ENCODE results near the gene PHLDB3. TPM values are rescaled to one million over a fixed set of nuclear protein-coding genes. Genes with fewer than 3 reads are reported as not detected.

PHLDB3 gene
- total RNA-seq, 1 experiment from 2014 or later = 8.5 TPM

DNA sequence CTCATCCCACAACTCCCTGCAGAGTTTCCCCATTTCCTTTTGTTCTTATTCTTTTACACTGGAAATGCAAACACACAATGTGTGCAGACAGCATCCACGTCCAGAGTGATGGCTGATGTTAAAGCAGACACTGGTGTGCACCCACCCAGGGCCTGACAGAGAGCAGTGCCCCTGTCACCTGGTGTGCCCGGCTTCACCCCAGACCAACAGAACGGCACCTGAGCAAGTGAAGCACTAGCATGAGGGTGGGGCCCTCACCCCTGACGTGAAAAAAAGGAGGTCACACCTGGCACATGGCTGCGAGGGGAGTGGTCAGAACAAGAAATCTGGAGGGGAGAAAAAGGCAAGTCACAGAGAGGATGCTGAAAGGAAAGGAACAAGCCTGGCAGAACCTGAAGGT is 40.7 kb upstream of the PHLDB3 start:
- no peak overlapping the region for H3K27ac ChIP-seq (ENCODE audit: insufficient read length, low read depth, low read length)
- no peak overlapping the region for H2AK5ac ChIP-seq (ENCODE audit: insufficient read length, low read length)
- H3K23ac ChIP-seq (ENCODE audit: insufficient read length, low read depth, low read length) = no peak overlapping the region
- no peaks in the 10 kb centered on the region for H3K4me1 ChIP-seq (ENCODE audit: insufficient read depth, low read length)
- no peak overlapping the region for H4K5ac ChIP-seq (ENCODE audit: insufficient read length, low read depth, low read length)
- no CpG with 5 or more reads among the region's 5 CpGs for WGBS (ENCODE audit: extremely low coverage, insufficient read length, low lambda C conversion rate)
- H3K9me3 ChIP-seq (ENCODE audit: control insufficient read depth, low read depth, low read length) = no peaks in the 10 kb centered on the region
- Mint-ChIP-seq H3K27ac (peak overlapping the region in 1 of 3 experiments; percentile 57; a peak in 2 of 7 replicates), H3K27me3 (ENCODE audit: low read depth) (no peaks in the 10 kb centered on the region), H3K4me1 (no peaks in the 10 kb centered on the region), H3K9me3 (no peaks in the 10 kb centered on the region), H3K4me3 (no peak overlapping the region), H3K36me3 (ENCODE audit: insufficient read depth in 1 of 3, low read depth in 3 of 3) (peaks cover 28 to 79% (median 64%) of the 10 kb centered on the region in 3 experiments)
- no peak overlapping the region for H3K56ac ChIP-seq (ENCODE audit: insufficient read length, low read depth, low read length)
- no peak overlapping the region for H3K4ac ChIP-seq (ENCODE audit: low read depth, low read length)
- DNase-seq = no peak
- no peak overlapping the region for H3T11ph ChIP-seq (ENCODE audit: low read length)
- TF ChIP-seq, protein P1, sequence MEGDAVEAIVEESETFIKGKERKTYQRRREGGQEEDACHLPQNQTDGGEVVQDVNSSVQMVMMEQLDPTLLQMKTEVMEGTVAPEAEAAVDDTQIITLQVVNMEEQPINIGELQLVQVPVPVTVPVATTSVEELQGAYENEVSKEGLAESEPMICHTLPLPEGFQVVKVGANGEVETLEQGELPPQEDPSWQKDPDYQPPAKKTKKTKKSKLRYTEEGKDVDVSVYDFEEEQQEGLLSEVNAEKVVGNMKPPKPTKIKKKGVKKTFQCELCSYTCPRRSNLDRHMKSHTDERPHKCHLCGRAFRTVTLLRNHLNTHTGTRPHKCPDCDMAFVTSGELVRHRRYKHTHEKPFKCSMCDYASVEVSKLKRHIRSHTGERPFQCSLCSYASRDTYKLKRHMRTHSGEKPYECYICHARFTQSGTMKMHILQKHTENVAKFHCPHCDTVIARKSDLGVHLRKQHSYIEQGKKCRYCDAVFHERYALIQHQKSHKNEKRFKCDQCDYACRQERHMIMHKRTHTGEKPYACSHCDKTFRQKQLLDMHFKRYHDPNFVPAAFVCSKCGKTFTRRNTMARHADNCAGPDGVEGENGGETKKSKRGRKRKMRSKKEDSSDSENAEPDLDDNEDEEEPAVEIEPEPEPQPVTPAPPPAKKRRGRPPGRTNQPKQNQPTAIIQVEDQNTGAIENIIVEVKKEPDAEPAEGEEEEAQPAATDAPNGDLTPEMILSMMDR (conservative IDR thresholded peaks at IDR 0.05) = no peak
- H4K20me1 ChIP-seq (ENCODE audit: control insufficient read depth, insufficient read depth, insufficient read length) = no peaks in the 10 kb centered on the region
- H4K8ac ChIP-seq (replicated peaks; ENCODE audit: insufficient read length, low read depth, low read length) = no peak overlapping the region
- no peaks in the 10 kb centered on the region for H3K79me1 ChIP-seq (ENCODE audit: insufficient read depth, low read depth, low read length, poor library complexity, severe bottlenecking)
- no peak overlapping the region for H2AFZ ChIP-seq (ENCODE audit: low read length)
- no peak overlapping the region for H3K18ac ChIP-seq (ENCODE audit: insufficient read length, low read depth, low read length)
- no peak overlapping the region for H2BK15ac ChIP-seq (ENCODE audit: low read depth, low read length)
- H3K23me2 ChIP-seq (ENCODE audit: insufficient read length, low read depth, low read length, poor library complexity, severe bottlenecking) = no peaks in the 10 kb centered on the region
- no peak overlapping the region for H2BK120ac ChIP-seq (ENCODE audit: low read depth, low read length, poor library complexity, severe bottlenecking)
- no peak overlapping the region for H3K4me2 ChIP-seq (ENCODE audit: insufficient read depth, insufficient read length, low read length)
- no peak overlapping the region for H2BK20ac ChIP-seq (ENCODE audit: low read depth, low read length, poor library complexity, severe bottlenecking)
- H3K14ac ChIP-seq (ENCODE audit: insufficient read depth, low read length) = no peak overlapping the region
- no peak overlapping the region for H2BK12ac ChIP-seq (ENCODE audit: insufficient read length, low read depth, low read length)
- H3K79me2 ChIP-seq (ENCODE audit: insufficient read depth, low read length) = no peaks in the 10 kb centered on the region
- no peaks in the 10 kb centered on the region for H3K27me3 ChIP-seq (ENCODE audit: insufficient read depth, low read length)
- H4K91ac ChIP-seq (ENCODE audit: insufficient read length, low read depth, low read length) = no peak overlapping the region
- H3K9ac ChIP-seq (ENCODE audit: extremely low read depth, insufficient read length, low read length) = no peak overlapping the region
- H2BK5ac ChIP-seq (ENCODE audit: insufficient read length, low read length) = no peak overlapping the region
